Natural killer cell treated with Interleukin-12 subunit alpha and Interleukin-12 subunit beta and Interleukin-15 and Interleukin-18, amount 100 ng/mL, for 72 hours (primary cell): ENCODE results near the gene ETFDH. TPM values are rescaled to one million over a fixed set of nuclear protein-coding genes. Genes with fewer than 3 reads are reported as not detected.
"Not testable (repeated sequence)": the region's sequence is repeated elsewhere in the genome, so short reads cannot be mapped to it uniquely, and the experiment has no call there.

ENCODE experiments used
- ATAC-seq, 2 donors: fragments of 150-1000 bp; cut with Tn5 transposase in 1 of 2; sonication (Bioruptor Pico), chemical (Tn5 transposase) in 1 of 2; 2 replicates each; pipeline ENCODE4 v1.10.0; 2021
- DNase-seq: peaks from one replicate; pipeline ENCODE4 v3.0.0; 2022; ENCODE audit warnings: low spot score
- H3K27ac Mint-ChIP-seq, 2 donors: 1 replicate in 1 of 2; 2 replicates in 1 of 2; pipeline ENCODE4 v1.8.0; 2022; ENCODE audit warnings: mixed read lengths in 2 of 2, mild to moderate bottlenecking in 1 of 2, moderate library complexity in 1 of 2
- H3K27me3 Mint-ChIP-seq, 2 donors: 1 replicate in 1 of 2; 2 replicates in 1 of 2; pipeline ENCODE4 v1.8.0; 2022; ENCODE audit warnings: mixed read lengths in 2 of 2
- H3K36me3 Mint-ChIP-seq: one replicate; pipeline ENCODE4 v1.8.0; 2022; ENCODE audit warnings: mixed read lengths
- H3K4me1 Mint-ChIP-seq, 2 donors: 1 replicate in 1 of 2; 2 replicates in 1 of 2; pipeline ENCODE4 v1.8.0; 2022; ENCODE audit warnings: low read depth in 2 of 2, mixed read lengths in 2 of 2, mild to moderate bottlenecking in 1 of 2
- H3K4me3 Mint-ChIP-seq: one replicate; pipeline ENCODE4 v1.8.0; 2022; ENCODE audit warnings: mixed read lengths
- H3K9me3 Mint-ChIP-seq: 2 replicates; pipeline ENCODE4 v1.8.0; 2022; ENCODE audit warnings: mixed read lengths
- total RNA-seq, 2 donors: library from RNA; stranded (reverse); gene quantifications; one replicate each; pipeline ENCODE4 v1.2.3, GENCODE V29; 2022

The ETFDH gene
- total RNA-seq, 2 donors from 2014 or later, result 29.9 to 36.1 TPM

DNA sequence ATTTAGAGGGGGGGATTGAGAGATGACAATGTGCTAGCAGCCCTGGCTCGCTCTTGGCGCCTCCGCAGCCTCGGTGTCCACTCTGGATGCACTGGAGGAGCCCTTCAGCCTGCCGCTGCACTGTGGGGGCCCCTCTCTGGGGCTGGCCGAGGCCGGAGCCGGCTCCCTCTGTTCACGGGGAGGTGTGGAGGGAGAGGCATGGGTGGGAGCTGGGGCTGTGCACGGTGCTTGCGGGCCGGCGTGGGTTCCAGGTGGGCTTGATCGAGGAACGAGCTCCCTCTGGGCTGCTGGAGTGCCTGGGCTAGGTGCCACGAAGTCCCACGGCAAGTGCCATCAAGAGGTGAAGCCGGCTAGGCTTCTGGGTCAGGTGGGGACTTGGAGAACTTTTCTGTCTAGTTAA lies 7.3 kb upstream of the ETFDH start:
- Mint-ChIP-seq H3K27ac (no peak overlapping the region), H3K4me3 (no peak overlapping the region), H3K36me3 (peaks cover 5% of the 10 kb centered on the region), H3K9me3 (no peaks in the 10 kb centered on the region), H3K4me1 (peaks cover 0 to 8% of the 10 kb centered on the region in 2 donors), H3K27me3 (peaks cover 0 to 3% of the 10 kb centered on the region in 2 donors)
- DNase-seq, result no peak
- ATAC-seq, result no peak

DNA sequence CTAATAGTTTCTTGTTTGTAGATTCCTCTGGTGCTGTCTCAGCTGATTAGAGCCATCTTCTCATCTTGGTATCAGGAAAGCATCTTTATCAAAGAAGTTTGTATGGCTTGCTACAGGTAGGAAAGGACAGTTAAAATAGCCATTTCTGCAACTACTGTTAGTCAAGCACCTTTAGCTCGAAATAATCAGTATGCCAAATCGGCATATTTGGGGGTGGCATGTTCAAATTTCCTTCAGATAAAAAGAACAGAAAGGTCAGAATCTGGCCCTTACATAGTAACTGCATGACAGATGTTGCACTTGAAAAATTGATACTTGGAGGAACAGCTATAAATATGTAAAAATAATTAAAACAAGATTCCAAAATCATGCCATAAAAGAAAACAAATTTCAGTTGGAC lies 5.2 kb upstream of the ETFDH start:
- Mint-ChIP-seq H3K4me3 (no peak overlapping the region), H3K27ac (no peak overlapping the region), H3K4me1 (peaks cover 8 to 14% of the 10 kb centered on the region in 2 donors), H3K36me3 (peaks cover 11% of the 10 kb centered on the region), H3K9me3 (no peaks in the 10 kb centered on the region), H3K27me3 (peaks cover 0 to 3% of the 10 kb centered on the region in 2 donors)
- ATAC-seq, result no peak
- DNase-seq, result no peak

DNA sequence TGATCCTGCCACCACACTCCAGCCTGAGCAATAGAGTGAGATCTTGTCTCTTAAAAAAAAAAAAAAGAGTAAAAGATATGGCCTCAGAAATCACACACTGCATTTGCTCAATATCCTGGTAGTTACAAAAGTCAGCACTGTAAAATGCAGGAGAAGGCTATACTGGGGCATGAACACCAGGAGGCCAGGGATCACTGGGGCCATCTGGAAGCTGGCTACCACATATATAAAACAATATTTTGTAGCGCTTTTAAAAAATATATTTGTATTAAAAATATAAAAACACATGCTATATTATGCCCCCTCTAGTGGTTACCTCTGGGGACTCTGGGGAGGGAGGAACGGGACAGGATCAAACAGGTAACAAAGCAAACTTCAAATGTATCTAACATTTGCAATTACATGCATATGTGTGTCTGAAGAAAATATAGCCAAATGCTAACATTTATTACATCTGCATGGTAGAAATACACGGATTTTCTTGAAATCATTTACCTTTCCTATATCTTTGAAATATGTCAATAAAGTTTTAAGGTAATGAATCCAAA lies 4.4 kb upstream of the ETFDH start:
- Mint-ChIP-seq H3K4me1 (peaks cover 8 to 17% of the 10 kb centered on the region in 2 donors), H3K36me3 (peaks cover 11% of the 10 kb centered on the region), H3K4me3 (no peak overlapping the region), H3K27me3 (peaks cover 0 to 3% of the 10 kb centered on the region in 2 donors), H3K9me3 (no peaks in the 10 kb centered on the region), H3K27ac (no peak overlapping the region)
- no peak for DNase-seq
- no peak for ATAC-seq

DNA sequence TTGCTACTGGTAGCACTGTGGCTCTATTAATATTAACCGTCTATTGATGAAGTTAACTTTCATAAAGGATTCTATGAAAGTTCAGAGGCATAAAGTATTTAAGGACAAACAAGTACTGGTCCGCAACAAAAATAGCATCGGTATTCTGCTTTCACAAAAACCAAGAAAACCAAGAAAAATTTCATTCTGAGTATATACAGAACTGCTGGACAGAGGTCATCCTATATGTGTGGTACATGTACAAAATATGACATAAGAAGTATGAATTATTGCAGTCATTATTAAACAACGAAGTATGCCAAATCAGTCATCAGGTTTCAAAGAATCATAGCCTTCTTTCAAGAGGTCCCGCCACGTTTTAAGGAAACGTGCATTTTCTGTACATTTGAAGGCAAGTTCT lies 2.8 kb upstream of the ETFDH start:
- H3K4me1 Mint-ChIP-seq, result peaks cover 8 to 12% of the 10 kb centered on the region in 2 donors
- no peak for ATAC-seq
- peaks cover 11% of the 10 kb centered on the region for H3K36me3 Mint-ChIP-seq
- no peak overlapping the region for H3K27ac Mint-ChIP-seq
- H3K9me3 Mint-ChIP-seq, result no peaks in the 10 kb centered on the region
- no peaks in the 10 kb centered on the region for H3K27me3 Mint-ChIP-seq
- H3K4me3 Mint-ChIP-seq, result peak overlapping the region; percentile 35
- no peak for DNase-seq

DNA sequence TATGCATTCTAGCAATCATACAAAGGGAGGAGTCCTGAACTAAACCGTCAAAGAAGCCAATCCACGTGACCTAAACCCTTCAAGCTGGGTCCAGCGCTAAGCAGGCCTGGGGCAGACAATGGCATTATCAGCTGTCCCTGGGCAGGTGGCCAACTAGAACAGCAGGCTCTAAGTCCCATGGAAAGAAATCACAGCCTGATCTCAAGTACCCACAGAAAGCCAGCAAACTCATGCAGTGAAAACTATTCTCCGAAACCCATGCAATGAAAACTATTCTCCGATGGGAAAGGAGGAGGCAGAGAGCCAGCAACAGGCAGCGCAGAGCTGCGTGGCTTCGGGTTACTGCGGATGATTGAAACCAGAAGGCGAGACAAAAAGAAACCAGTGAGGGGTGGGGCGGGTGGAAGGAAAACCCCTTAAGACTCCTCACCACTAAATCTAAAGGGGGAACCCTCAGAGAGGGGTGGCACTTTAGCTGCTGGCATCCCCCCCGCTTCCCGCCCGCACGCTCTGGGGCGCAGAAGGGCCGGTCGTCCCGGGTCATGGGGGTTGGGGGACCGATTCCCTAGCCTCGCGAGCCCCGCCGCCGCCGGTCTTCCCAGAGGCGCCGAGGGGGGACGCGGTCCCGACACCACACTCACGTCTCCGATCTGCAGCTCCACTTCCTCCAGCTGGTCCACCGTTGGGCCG lies 976 bp upstream of the ETFDH start:
- ATAC-seq, result peak; percentile 37 to 51
- no peaks in the 10 kb centered on the region for H3K9me3 Mint-ChIP-seq
- H3K36me3 Mint-ChIP-seq, result peaks cover 11% of the 10 kb centered on the region
- DNase-seq, result peak; percentile 81
- H3K4me3 Mint-ChIP-seq, result peak overlapping the region; percentile 99
- no peaks in the 10 kb centered on the region for H3K27me3 Mint-ChIP-seq
- H3K27ac Mint-ChIP-seq, result peak overlapping the region; percentile 78 to 89
- peaks cover 8 to 12% of the 10 kb centered on the region in 2 donors for H3K4me1 Mint-ChIP-seq

DNA sequence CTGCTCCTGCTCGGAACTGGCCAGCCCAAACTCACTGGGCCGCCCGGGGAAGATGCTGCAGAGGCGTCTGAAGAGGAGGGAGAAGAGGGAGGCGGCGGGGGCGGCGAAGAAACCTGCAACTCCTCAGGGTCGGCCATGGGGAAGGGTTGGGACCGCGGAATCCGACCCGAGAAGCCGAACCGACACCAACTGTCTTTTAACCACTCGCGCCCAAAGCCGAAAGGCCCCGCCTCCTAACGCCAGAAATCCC lies 506 bp upstream of the ETFDH start, which contains the start of gene C4orf46:
Gene C4orf46, minus strand, starts transcription at position 223 of the 250 bp plus-strand sequence. Its CDS starts 86 bp downstream, at position 137.
- peaks cover 7% of the 10 kb centered on the region for H3K36me3 Mint-ChIP-seq
- H3K9me3 Mint-ChIP-seq, result no peaks in the 10 kb centered on the region
- peaks cover 8 to 12% of the 10 kb centered on the region in 2 donors for H3K4me1 Mint-ChIP-seq
- H3K27me3 Mint-ChIP-seq, result no peaks in the 10 kb centered on the region
- H3K27ac Mint-ChIP-seq, result peak within 1 kb of the TSS; percentile 78 to 89
- no peak for DNase-seq
- H3K4me3 Mint-ChIP-seq, result peak within 1 kb of the TSS; percentile 99
- ATAC-seq, result no peak

DNA sequence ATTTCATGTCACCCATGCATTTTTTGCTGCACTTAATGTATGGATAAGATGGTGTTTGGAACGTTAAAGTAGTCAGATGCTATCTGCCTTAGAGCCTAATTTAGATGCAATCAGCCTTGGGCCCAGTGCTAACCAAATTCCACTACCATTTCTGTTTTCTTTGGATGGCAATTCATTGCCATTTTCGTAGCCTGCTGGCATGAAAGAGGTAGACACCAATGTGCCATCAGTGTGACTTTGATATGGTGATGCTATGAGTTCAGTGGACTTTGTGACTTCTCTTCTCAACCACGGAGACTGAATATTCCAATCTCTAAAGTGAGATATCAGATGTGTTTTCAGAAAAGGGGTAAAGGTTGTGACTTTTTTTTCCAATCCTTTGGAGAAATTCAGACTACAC lies 1.5 kb downstream of the ETFDH start:
- ATAC-seq (no peak), DNase-seq (no peak)
- H3K27ac Mint-ChIP-seq, result no peak overlapping the region
- no peaks in the 10 kb centered on the region for H3K9me3 Mint-ChIP-seq
- H3K4me1 Mint-ChIP-seq, result peaks cover 8 to 10% of the 10 kb centered on the region in 2 donors
- peaks cover 7% of the 10 kb centered on the region for H3K36me3 Mint-ChIP-seq
- H3K4me3 Mint-ChIP-seq, result peak overlapping the region; percentile 9
- H3K27me3 Mint-ChIP-seq, result no peaks in the 10 kb centered on the region

DNA sequence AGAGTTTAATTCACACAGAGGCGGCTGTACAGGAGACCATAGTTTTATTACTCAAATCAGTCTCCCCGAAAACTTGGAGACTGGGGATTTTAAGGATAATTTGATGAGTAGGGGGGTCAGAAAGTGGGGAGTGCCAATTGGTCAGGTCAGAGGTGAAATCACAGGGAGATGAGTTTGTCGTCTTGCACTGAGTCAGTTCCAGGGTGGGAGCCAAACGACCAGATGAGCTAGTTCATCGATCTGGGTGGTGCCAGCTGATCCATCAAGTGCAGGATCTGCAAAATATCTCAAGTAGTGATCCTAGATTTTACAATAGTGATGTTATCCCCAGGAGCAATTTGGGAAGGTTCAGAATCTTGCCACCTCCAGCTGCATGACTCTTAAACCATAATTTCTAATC lies 4.0 kb downstream of the ETFDH start:
- H3K36me3 Mint-ChIP-seq, result peaks cover 6% of the 10 kb centered on the region
- H3K4me1 Mint-ChIP-seq, result peaks cover 1 to 4% of the 10 kb centered on the region in 2 donors
- H3K27ac Mint-ChIP-seq, result no peak overlapping the region
- no peaks in the 10 kb centered on the region for H3K9me3 Mint-ChIP-seq
- H3K27me3 Mint-ChIP-seq, result no peaks in the 10 kb centered on the region
- H3K4me3 Mint-ChIP-seq, result no peak overlapping the region
- no peak for ATAC-seq
- no peak for DNase-seq

DNA sequence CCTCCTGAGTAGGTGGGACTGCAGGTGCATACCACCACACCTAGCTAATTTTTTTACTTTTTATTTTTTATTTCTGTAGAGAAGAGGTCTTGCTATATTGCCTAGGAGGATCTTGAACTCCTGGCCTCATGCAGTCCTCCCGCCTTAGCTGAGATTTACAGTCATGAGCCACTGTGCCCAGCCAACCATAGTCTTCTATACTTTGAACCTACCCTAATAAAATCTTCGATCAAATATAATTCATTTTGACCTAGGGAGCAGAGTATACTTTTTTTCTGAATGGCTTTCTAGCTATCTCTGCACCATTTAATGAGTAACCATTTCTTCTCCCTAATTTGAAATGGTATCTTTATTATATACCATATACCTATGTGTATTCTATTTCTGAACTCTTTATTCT lies 6.7 kb downstream of the ETFDH start:
- no peak for DNase-seq
- Mint-ChIP-seq H3K27ac (no peak overlapping the region), H3K9me3 (no peaks in the 10 kb centered on the region), H3K27me3 (no peaks in the 10 kb centered on the region), H3K4me3 (no peak overlapping the region), H3K4me1 (no peaks in the 10 kb centered on the region), H3K36me3 (peaks cover 5% of the 10 kb centered on the region)
- ATAC-seq, result no peak

DNA sequence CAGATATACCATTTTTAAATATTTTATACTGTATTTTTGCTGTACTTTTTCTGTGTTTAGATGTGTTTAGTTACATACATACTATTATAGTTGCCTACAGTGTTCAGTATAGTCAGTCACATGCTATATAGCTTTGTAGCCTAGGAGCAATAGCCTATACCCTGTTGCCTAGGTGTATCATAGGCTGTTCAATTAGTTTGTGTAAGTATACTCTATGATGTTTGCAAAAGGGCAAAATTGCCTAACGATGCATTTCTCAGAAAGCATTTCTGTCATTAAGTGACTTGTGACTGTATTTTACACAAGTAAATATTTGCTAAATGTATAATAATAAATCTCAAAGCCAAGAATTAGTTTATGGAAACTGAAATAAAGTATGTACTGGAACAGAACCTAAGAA lies 9.5 kb downstream of the ETFDH start:
- H3K27me3 Mint-ChIP-seq, result no peaks in the 10 kb centered on the region
- DNase-seq, result no peak
- H3K4me1 Mint-ChIP-seq, result no peaks in the 10 kb centered on the region
- no peaks in the 10 kb centered on the region for H3K9me3 Mint-ChIP-seq
- no peak overlapping the region for H3K27ac Mint-ChIP-seq
- peaks cover 12% of the 10 kb centered on the region for H3K36me3 Mint-ChIP-seq
- H3K4me3 Mint-ChIP-seq, result no peak overlapping the region
- ATAC-seq, result no peak

DNA sequence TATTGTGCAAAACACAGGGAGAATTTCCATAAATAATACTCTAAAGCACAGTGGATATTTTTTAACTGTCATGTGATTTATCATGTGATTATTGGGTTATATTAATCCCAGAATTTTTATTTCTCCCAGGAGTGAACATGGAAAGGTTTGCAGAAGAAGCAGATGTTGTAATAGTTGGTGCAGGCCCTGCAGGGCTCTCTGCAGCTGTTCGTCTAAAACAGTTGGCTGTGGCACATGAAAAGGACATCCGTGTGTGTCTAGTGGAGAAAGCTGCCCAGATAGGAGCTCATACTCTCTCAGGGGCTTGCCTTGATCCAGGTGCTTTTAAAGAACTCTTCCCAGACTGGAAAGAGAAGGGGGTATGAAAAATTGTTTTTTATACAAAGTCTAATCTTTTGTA lies 10.0 kb downstream of the ETFDH start:
- no peak overlapping the region for H3K4me3 Mint-ChIP-seq
- no peaks in the 10 kb centered on the region for H3K9me3 Mint-ChIP-seq
- H3K36me3 Mint-ChIP-seq, result peaks cover 12% of the 10 kb centered on the region
- no peak for DNase-seq
- ATAC-seq, result no peak
- no peak overlapping the region for H3K27ac Mint-ChIP-seq
- H3K4me1 Mint-ChIP-seq, result no peaks in the 10 kb centered on the region
- H3K27me3 Mint-ChIP-seq, result no peaks in the 10 kb centered on the region

DNA sequence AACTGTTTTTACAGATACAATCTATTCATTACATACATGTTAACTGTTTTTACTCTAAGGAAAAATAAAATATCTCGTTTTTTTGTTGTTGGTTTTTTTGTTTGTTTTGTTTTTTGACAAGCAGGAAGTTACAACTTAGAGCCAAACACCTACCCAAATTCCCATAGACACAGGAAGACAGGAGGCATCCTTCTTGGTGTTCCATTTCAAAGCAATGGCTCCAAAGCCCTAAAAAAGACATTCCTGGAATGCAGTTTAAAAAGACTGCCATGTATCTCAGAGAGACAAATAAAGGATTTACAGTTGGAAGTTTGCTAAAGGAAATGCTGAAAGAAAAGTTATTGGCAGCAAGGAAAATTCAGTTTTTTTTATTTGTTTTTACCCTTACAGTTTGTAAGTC lies 16.7 kb downstream of the ETFDH start:
- H3K27me3 Mint-ChIP-seq, result no peaks in the 10 kb centered on the region
- H3K27ac Mint-ChIP-seq, result no peak overlapping the region
- no peak overlapping the region for H3K4me3 Mint-ChIP-seq
- H3K4me1 Mint-ChIP-seq, result no peaks in the 10 kb centered on the region
- no peaks in the 10 kb centered on the region for H3K9me3 Mint-ChIP-seq
- DNase-seq, result no peak
- peaks cover 12% of the 10 kb centered on the region for H3K36me3 Mint-ChIP-seq
- no peak for ATAC-seq

DNA sequence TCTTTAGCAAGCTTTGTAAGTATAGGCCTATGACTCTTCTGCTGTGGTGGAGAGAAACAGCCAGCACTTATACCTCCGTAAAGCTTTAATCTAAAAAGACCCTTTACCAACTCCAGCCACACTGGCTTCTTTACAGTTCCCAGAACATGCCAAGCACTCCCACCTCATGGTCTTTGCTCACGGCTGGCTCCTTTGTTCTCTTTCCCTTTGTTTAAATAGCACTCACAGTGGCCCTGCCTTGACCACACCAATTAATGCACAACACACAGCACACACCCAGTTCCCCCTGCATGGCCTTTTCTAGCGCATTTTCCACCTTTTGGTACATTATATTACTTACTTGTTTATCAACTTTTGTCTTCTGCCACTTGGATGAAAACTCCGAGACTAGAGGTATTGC lies 32.2 kb downstream of the ETFDH start:
- H3K27ac Mint-ChIP-seq, result no peak overlapping the region
- H3K9me3 Mint-ChIP-seq, result no peaks in the 10 kb centered on the region
- H3K4me1 Mint-ChIP-seq, result no peaks in the 10 kb centered on the region
- DNase-seq (no peak), ATAC-seq (no peak)
- no peak overlapping the region for H3K4me3 Mint-ChIP-seq
- peaks cover 14% of the 10 kb centered on the region for H3K36me3 Mint-ChIP-seq
- H3K27me3 Mint-ChIP-seq, result no peaks in the 10 kb centered on the region

DNA sequence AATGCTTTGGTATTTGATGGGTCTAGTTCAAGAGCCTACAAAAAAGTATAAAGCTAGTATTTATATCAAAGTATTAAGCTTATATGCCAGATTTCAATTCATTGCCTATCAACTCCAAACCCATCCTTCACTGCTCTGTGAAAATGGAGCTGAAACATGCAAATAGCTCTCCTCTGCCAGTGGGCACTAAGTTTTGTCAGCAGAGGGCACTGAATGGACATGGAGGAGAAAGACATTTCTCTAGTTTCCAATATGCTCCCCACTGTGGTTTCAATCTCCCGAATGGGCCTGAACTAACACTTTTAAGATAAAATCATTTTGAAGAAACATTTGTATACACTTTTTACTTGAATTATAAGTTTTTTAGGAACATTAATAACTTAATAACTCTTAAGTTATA lies 38.7 kb downstream of the ETFDH start:
- Mint-ChIP-seq H3K4me3 (no peak overlapping the region), H3K36me3 (peaks cover 43% of the 10 kb centered on the region), H3K9me3 (no peaks in the 10 kb centered on the region), H3K4me1 (peaks cover 5 to 6% of the 10 kb centered on the region in 2 donors), H3K27me3 (no peaks in the 10 kb centered on the region), H3K27ac (no peak overlapping the region)
- no peak for DNase-seq
- ATAC-seq, result no peak

DNA sequence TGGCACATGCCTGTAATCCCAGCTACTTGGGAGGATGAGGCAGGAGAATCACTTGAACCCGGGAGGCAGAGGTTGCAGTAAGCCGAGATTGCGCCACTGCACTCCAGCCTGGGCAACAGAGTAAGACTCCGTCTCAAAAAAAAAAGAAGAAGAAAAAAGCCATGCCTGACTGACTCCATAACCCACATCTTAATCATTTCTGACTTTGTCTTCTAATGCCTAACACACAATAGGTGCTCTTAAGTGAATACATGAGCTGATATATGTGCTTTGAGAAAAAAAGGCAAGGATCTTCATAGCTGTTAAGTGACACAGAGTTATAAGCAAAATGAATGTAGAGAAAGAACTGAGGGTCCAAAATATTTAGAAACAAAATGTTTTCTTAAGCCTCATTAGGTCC lies 40.5 kb downstream of the ETFDH start:
- peaks cover 47% of the 10 kb centered on the region for H3K36me3 Mint-ChIP-seq
- not testable (repeated sequence) for ATAC-seq, H3K9me3 Mint-ChIP-seq, H3K27ac Mint-ChIP-seq, H3K4me1 Mint-ChIP-seq, H3K4me3 Mint-ChIP-seq, H3K27me3 Mint-ChIP-seq, DNase-seq
